HG03064 (cell line): ENCODE measurements around the gene DOK6.
"Not testable (repeated sequence)": the region's sequence is repeated elsewhere in the genome, so short reads cannot be mapped to it uniquely, and the experiment has no call there.

Experiments used
- ATAC-seq: cut with Tn5 transposase; IDR thresholded peaks from one replicate; pipeline ENCODE4 v1.9.1; 2021; ENCODE audit warnings: low read depth; ENCODE audit not compliant: unreplicated experiment

DOK6 gene

DNA sequence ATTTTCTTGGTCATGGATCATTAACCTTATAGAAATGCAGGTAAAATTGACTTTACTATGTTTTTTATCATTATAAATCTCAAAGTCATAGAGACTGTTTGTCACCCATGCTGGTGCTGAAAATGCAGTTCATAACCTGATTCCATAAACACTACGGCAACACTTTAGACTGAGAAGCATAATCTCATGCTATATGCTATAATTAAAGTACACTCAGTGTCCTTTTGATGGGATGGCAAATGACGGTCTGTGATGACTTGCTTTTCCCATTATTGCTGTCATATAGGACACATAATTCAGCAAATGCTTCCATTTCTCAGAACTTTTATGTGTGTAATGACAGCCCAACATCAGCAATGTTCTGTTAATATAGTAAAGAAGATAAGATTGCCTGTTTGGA, 384.1 kb downstream of the DOK6 start:
- ATAC-seq: no peak

DNA sequence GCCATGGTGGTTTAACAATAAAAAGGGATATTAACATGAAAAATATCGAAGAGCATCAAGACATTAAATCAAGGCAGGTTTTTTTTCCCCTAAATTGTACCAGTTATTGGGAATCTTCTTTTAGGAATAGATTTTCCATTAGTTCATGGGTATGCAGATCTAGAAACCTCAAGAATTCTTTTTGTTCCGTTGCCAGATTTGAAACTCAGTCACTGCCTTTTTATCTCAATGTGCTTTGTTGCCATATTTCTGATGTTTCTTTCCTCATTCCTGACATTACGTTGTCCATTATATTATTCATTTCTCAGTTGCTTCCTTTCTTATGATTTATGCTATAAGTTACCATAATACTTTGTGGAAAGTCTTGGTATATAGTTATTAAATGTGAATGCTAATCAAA, 384.8 kb downstream of the DOK6 start:
- ATAC-seq: no peak

DNA sequence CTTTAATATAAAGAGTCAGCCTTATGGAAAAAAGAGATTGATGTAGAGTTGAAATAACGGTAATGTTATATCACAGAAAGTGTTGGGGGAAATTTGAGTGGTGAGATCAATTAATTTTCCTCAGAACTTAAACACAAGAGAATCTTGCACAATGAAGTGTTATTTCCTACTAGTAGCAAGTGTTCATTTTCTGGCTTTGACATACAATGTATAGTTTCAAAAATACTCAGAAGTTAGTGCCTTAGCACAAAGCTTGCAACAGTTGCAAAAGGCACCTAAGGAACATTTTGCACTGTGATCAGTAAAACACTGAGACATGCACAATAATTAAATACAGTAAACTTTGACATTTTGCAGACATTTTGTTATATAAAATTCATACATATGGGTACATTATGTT, 385.7 kb downstream of the DOK6 start:
- no peak for ATAC-seq

DNA sequence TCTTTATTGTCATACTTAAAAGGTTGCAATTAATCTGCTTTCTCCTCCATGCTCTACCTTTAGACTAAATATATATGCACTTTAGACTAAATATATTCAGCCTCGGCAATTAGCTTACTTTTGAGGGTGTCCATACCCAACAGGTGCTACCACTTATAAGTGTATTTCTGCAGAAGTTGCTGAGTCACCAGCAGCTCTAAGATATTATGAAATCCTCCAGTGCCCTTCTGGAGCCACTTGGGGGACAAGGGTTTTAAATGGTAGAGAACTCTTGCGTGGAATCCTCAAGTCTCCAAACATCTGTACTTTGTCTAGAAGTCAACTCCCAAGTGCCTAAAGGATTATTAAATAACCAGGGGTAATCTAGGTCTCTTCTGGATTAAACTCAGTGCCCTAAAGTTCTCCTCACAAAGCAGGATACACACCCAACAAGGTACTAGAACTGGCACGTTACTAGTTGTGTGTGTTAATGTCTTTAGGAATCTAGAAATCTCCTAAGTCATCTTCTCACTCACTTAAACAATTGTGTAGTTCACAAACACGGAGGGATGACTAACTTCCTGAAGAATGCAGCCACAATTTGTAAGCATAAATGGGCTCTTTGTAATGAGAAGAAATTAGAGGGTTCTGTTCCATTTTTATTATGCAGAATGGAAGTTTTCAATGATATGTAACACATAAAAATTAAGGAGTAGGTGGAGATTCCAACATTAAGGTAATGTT, 387.3 kb downstream of the DOK6 start:
- no peak for ATAC-seq

DNA sequence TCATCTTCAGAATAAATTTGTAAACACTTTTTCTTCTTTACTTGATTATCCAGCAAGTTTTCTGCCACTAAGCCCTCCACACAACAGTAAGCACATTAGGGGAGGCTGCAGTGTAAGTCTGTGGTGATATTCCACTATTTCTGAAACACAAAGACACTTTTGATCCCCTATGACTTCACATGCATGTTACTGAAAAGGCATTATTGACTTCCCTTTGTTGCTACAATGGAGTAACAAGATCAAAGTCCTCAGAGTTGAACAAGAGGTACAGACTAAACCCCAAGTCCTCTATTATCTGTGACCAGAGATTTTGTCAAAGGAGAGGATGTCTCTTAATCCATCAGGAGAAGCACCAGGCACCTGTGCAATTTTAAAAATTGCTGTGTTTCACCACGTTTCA, 389.1 kb downstream of the DOK6 start:
- no peak for ATAC-seq

DNA sequence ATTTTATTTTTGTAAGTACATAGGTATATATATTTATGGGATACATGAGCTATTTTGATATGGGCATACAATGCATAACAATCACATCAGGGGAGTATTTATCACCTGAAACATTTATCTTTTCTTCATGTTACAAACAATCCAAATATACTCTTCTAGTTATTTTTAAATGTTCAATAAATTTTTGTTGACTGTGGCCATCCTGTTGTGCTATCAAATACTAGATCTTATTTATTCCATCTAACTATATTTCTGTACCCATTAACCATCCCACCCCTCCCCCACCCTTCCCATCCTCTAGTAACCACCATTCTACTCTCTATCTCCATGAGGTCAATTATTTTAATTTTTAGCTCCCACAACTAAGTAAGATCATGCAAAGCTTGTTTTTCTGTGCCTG, 390.0 kb downstream of the DOK6 start:
- ATAC-seq: no peak

DNA sequence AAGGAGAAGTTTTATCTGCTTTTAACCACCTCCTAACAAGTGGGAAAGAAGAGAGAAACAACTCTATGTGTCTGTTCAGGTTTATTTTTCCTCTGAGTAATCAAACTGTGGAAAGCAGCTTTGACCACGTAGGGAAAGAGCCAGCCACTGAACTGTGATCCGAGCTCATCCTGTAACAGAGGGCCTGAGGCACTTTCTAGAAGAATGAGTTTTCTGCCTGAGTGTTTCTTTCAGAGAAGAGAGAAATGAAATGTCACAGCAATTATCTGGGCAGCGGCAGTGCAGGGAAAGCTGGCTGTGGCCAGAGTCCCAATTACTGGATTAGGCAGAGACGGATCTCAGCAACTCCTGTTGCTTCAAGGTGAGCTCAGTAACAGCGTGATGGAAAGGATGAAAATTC, 395.1 kb downstream of the DOK6 start:
- ATAC-seq: no peak

DNA sequence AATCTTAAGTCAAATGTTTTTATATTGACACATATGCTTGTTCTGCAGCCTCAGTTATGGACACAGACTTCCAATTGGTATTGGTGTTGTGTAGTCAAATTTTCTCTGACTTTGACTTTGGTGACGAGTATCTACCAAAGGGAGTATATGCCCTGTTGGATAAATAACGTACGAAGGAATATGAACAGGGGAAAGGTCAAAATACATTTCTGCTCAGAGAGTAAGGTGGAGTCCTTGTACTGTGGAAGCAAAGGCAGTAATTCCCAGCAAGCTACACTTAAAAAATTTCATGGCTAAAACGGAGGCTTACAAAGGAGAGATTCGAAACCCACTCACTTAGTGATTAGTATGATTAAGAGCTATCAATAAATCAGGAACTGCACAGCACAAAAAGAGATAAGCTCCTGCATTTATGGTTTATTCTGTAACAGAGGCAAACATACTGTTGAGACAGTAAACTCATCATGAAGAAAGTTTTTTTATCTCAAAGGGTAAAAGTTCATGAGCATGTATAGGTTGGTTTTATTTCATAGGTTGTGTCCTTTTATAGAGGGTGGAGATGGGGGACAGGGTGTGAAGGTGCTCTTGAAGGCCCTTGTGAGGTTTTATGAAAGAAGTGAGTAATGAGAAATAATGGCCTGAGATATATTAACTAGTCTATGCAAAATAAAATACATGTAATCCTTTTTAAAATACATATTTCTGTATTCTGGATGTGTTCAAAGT, 404.3 kb downstream of the DOK6 start:
- no peak for ATAC-seq

DNA sequence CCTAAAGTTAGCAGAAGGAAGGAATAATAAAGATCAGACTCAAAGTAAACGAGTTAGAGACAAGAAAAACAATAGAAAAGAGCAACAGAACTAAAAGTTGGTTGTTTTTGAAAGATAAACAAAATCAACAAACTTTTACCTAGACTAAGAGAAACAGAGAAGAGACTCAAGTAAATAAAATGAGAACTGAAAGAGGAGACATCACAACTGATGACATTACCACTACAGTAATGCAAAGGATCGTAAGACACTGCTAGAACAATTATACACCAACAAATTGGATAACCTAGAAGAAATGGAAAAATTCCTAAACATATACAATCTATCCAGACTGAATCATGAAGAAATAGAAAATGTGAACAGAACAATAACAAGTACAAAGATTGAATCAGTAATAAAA, 407.7 kb downstream of the DOK6 start:
- no peak for ATAC-seq

DNA sequence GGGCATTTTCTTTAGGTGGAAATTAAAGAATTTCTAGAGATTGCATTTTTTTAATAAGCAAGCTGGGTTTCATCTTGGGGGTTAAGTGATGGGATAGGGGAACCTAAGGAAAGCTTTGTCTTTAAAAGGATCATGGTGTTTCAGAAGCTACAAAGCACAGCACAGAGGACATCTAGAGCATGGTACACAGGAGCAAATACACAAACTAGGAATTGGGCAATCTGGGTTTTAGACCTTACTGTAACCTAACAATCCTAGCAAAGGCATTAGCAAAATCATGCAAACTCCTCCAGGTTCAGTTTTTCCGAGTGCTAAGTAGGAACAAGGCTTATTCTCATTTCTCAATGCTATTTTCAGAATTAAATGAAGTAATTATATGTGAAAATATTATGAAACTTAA, 412.9 kb downstream of the DOK6 start:
- ATAC-seq: no peak

DNA sequence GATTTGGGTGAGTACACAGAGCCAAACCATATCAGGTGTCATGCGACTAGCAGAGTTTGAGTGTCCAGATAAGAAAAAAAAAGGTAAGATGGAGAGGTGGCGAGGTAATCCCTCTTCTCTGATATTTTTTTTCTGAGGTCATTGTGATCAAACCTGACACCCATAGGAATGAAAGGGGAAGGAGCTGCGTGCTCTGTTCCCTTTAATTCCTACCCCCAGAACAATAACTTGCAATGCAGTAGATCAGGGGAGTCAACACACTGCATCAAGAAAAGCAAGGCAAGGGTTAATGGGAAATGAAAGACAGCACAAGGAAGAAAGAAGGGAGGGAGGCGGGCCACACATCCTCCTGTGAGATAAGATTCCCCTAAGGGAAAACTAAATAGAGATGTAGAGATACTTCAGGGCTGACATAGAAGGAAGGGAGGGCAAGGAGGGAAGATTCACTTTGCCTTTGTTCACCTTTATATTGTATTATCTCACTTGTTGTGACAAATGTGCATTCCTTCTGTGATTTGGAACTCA, 414.2 kb downstream of the DOK6 start:
- no peak for ATAC-seq

DNA sequence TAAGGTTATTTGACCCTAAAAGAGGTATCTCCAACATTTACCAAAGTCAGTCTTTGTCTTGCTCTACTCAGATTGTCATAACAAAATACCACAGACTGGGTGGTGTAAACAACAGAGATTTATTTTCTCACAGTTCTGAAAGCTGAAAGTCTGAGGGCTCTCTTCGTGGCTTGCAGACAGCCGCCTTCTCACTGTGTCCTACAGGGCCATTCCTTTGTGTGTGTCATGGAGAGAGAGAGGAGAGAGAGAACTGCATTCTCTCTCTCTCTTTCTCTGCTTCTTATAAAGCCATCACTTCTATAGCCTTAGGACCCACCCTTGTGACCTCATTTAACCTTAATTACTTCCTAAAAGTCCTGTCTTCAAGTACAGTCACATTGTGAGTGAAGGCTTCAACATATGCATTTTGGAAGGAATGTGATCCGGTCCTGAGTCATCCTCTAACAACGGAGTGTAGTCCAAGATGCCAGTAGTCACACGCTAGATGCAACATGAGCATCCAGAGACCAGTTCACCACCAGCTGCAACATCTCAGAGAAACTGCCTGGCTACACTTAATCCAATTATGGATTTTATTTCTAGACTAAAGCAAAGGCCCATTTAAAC, 416.8 kb downstream of the DOK6 start:
- ATAC-seq: no peak

DNA sequence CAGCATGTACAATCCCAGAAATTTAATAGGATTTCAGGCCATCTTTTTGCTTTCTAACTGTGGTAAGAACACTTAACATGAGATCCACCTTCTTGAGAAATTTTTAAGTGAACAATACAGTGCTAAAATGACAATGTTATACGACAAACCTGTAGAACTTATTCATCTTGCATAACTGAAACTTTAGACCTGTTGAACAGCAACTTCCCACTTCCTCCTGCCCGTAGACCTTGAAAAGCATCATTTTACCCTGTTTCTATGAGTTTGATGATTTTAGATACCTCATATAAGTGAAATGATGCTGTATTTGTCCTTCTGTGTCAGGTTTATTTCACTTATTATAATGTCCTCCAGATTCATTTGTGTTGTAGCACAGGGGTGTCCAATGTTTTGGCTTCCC, 418.8 kb downstream of the DOK6 start:
- no peak for ATAC-seq

DNA sequence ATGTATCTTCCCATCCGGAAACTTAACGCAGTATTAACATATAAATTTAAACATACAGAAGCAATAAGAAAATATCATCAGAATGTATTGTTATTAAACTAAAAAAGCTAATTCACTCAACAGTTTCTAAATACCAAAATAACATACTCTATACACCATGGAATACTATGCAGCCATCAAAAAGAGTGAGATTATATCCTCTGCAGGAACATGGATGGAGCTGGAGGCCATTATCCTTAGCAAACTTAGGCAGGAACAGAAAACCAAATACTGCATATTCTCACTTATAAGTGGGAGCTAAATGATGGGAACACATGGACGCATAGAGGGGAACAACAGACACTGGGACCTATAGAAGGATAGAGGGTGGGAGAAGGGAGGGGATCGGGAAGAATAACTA, 419.9 kb downstream of the DOK6 start:
- no peak for ATAC-seq

DNA sequence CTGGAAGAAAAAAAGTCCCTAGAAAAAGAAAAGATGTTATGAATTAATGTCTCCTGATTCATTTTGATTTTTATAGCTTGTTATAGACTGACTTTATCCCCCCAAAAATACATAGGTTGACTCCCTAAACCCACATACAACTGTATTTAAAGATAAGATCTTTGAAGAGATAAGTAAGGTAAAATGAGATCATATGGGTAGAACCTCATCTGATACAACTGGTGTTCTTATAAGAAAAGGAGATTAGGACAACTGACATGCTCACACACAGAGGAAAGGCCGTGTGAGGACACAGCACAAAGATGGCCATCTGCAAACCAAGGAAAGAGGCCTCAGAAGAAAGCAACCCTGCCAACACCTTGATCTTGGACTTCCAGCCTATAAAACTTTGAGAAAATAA, 429.5 kb downstream of the DOK6 start:
- no peak for ATAC-seq

DNA sequence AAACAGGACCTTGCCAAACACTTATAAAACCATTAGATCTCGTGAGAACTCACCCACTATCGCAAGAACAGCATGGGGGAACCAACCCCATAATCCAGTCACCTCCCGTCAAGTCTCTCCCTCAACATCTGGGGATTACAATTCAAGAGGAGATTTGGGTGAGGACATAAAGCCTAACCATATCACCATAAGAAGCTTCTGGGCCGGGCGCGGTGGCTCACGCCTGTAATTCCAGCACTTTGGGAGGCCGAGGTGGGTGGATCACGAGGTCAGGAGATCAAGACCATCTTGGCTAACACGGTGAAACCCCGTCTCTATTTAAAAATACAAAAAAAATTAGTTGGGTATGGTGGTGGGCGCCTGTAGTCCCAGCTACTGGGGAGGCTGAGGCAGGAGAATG, 434.3 kb downstream of the DOK6 start:
- ATAC-seq: not testable (repeated sequence)

DNA sequence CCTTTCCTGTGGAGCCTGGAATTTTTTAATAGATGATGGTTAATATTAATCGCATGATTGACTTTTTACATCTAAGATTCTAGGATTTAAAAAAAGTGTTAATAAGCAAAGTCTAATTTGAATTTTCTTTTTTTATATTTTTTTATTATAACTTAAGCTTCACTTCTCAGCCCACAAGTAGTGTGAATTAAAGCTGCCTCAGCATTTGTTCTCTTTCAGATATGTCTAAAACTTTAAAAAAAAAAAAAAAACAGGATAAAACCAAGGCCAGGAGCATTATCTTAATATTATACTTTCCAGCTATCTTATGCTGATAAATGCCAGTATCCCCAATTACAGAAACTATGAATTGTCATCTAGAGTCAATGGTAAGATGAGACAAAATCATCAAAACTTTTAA, 437.3 kb downstream of the DOK6 start:
- ATAC-seq: no peak

DNA sequence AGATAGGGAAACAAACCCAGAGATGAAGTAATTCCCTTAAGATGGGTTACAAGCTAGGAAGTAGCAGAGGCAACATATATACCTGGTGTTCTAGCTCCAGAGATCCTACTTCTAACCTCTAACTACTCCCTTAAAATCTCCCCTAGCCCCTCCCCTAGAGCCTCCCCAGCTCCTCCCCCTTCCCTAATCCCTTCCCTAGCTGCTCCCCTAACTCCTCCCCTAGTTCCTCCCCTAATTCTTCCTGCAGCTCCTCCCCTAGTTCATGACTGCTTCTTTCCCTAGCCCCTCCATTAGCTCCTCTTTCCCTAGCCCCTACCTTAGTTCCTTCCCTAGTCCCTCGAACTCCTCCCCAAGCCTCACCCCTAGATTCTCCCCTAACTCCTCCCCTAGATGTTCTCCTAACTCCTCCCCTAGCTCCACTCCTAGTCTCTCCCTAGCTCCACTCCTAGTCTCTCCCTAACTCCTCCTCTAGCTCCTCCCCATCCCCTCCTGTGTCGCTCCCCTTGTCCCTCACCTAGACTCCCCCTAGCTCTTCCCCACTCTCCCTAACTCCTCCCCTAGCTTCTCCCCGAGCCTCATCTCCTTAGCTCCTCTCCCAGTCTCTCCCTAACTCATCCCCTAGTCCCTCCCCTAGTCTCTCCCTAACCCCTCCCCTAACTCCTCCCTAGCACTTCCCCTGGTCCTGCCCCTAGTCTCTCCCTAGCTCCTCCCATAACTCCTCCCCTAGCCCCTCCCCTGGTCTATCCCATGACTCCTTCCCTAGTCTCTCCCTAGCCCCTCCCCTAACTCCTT, 438.1 kb downstream of the DOK6 start:
- no peak for ATAC-seq

DNA sequence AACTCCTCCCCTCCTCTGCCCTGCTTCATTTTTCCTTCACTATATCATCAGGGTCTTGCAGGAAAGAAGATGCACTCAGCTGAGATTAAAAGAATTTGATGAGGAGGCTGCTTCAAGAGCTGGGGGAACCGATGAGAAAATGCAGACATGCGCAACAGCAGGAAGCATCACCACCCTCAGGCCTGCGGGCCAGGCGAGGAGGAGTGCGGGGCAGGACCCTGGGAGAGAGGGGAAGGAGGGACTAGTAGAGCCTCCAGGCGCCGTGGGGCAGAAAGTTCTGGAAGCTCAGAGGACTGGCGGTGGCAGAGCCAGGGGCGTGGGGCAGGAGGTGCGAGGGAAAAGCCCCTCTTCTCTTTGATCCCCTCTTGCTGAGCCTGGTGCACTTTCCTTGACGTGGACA, 438.8 kb downstream of the DOK6 start:
- no peak for ATAC-seq

DNA sequence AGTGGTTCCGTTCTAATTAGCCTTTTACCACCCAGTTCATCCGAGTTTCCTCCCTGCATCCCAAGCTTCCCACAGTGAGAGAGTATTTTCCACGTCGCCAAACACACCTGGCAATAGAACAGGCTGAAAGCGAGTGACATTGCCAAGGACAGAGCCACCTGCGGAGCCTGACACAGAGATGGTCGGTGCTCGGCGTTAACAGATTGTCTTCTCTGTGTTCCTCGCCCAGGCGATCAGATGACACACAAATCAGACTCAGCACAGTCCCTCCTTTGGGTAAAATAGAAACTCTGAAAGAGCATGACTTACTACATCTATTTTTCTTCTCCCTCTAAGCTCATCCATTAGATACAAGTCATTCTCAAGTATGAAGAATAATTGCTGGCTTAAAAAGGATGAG, 439.3 kb downstream of the DOK6 start:
- no peak for ATAC-seq

DNA sequence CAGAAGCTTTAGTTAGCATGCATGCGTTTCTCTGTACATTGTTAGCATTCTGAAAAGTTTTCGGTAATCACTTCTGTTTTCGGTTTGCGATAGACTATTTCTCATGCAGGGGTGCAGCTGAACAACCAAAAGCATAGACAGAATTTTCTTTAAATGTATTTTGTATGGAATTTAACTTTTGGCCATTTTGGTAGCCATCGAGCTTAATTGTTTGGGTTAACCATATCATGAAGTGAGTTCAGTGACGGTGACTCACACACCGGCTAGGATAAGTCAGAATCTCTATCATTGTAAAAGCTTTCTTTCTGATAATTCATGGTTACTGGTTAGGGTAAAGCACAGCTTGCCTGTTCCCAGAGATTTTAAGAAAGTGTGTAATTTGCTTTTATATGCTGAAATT, 439.8 kb downstream of the DOK6 start:
- no peak for ATAC-seq
